HCT116 (cell line): ENCODE data around the gene UBIAD1. TPM values are rescaled to one million over a fixed set of nuclear protein-coding genes. Genes with fewer than 3 reads are reported as not detected.

ENCODE experiments used
- ATAC-seq: fragments of 200-7000 bp; cut with Tn5 transposase; 2 replicates; pipeline ENCODE4 v1.9.1; 2020; ENCODE audit warnings: mild to moderate bottlenecking, moderate library complexity
- BruUV-seq: library from RNA; stranded (reverse); fragments of 400-500 nt; replicated peaks from 2 replicates; lab custom pipeline; 2021; lab: Mats Ljungman, UMichigan
- CTCF ChIA-PET: fragments of 300-600 bp; sonication (Branson Sonifier 250); formaldehyde crosslinking; loops from one replicate; lab custom pipeline; 2021; ENCODE audit warnings: antibody characterized with exemption; lab: Charles Lee
- POLR2A ChIA-PET: fragments of 300-600, 350-600 bp; sonication (Branson Sonifier 250); formaldehyde crosslinking; loops from one replicate; lab custom pipeline; 2021; ENCODE audit warnings: antibody characterized with exemption; lab: Charles Lee
- RAD21 ChIA-PET, 2 experiments: fragments of 300-600 bp; sonication (Branson Sonifier 250); formaldehyde crosslinking; loops; one replicate each; lab custom pipeline; 2023; ENCODE audit warnings: low total read pairs in 2 of 2; ENCODE audit not compliant: uncharacterized antibody in 2 of 2, unreplicated experiment in 2 of 2, low non-redundant PET in 1 of 2; lab: Charles Lee
- DNase-seq: peaks from one replicate; pipeline ENCODE4 v3.0.0-alpha.2; 2010; ENCODE audit warnings: low read depth, low spot score
- H2AFZ ChIP-seq: fragments of 200-600 bp; shearing (Covaris generic), sonication (generic); 2 replicates; pipeline ENCODE4 v1.6.1; 2017; ENCODE audit warnings: low read depth, mixed run types, mixed read lengths, antibody characterized with exemption, low read length; ENCODE audit not compliant: poor library complexity, severe bottlenecking
- H3K27ac ChIP-seq: 2 replicates; pipeline ENCODE4 v1.5.1; 2012; ENCODE audit warnings: low read depth, low read length
- H3K27me3 ChIP-seq: fragments of 200-600 bp; sonication (generic); 2 replicates; pipeline ENCODE4 v1.6.1; 2016; ENCODE audit warnings: mixed run types, low read length, mixed read lengths; ENCODE audit not compliant: insufficient read depth
- H3K36me3 ChIP-seq, 2 experiments: fragments of 200-500 bp in 1 of 2; fragments of 200-600 bp in 1 of 2; sonication (Bioruptor generic) in 1 of 2; sonication (generic) in 1 of 2; 2 replicates each; pipeline versions ENCODE4 v1.5.1 to v1.6.1; 2014 to 2016; ENCODE audit warnings: low read length in 2 of 2, inconsistent platforms in 1 of 2, mixed read lengths in 1 of 2, mixed run types in 1 of 2; ENCODE audit not compliant: insufficient read depth in 2 of 2, control insufficient read depth in 1 of 2
- H3K4me1 ChIP-seq, 2 experiments: fragments of 200-600 bp in 1 of 2; sonication (generic) in 1 of 2; 2 replicates each; pipeline versions ENCODE4 v1.5.1 to v1.6.1; 2012 to 2017; ENCODE audit warnings: low read length in 2 of 2, inconsistent platforms in 1 of 2, mild to moderate bottlenecking in 1 of 2, mixed read lengths in 1 of 2, mixed run types in 1 of 2, moderate library complexity in 1 of 2; ENCODE audit not compliant: insufficient read depth in 2 of 2, control insufficient read depth in 1 of 2
- H3K4me2 ChIP-seq: fragments of 200-600 bp; sonication (generic); 2 replicates; pipeline ENCODE4 v1.6.1; 2017; ENCODE audit warnings: mixed run types, low read length, mixed read lengths
- H3K4me3 ChIP-seq, 2 experiments: fragments of 200-600 bp in 1 of 2; sonication (generic) in 1 of 2; replicated peaks in 1 of 2; 2 replicates each; pipeline ENCODE4 v1.5.1; 2011 to 2016; ENCODE audit warnings: low read length in 2 of 2, control low read depth in 1 of 2, low read depth in 1 of 2, mild to moderate bottlenecking in 1 of 2, mixed read lengths in 1 of 2, mixed run types in 1 of 2
- H3K79me2 ChIP-seq: fragments of 200-600 bp; sonication (generic); 2 replicates; pipeline ENCODE4 v1.6.1; 2017; ENCODE audit warnings: mild to moderate bottlenecking, mixed run types, low read length, moderate library complexity, mixed read lengths; ENCODE audit not compliant: insufficient read depth
- H3K9ac ChIP-seq: fragments of 200-600 bp; sonication (generic); 2 replicates; pipeline ENCODE4 v1.6.1; 2016; ENCODE audit warnings: low read length, mixed read lengths
- H3K9me2 ChIP-seq: fragments of 200-600 bp; sonication (generic), shearing (Covaris generic); 2 replicates; pipeline ENCODE4 v1.6.1; 2017; ENCODE audit warnings: mixed run types, mild to moderate bottlenecking, moderate library complexity; ENCODE audit not compliant: insufficient read depth
- H3K9me3 ChIP-seq, 2 experiments: fragments of 200-500 bp in 1 of 2; fragments of 200-600 bp in 1 of 2; sonication (Bioruptor generic) in 1 of 2; sonication (generic) in 1 of 2; 2 replicates each; pipeline ENCODE4 v1.6.1; 2014 to 2017; ENCODE audit warnings: low read length in 2 of 2, mixed read lengths in 2 of 2, inconsistent platforms in 1 of 2, low read depth in 1 of 2, mild to moderate bottlenecking in 1 of 2, mixed run types in 1 of 2, moderate library complexity in 1 of 2; ENCODE audit not compliant: control insufficient read depth in 1 of 2, insufficient read depth in 1 of 2
- H4K20me1 ChIP-seq: fragments of 200-600 bp; sonication (generic), shearing (Covaris generic); 2 replicates; pipeline ENCODE4 v1.6.1; 2017; ENCODE audit warnings: mixed run types, mild to moderate bottlenecking, moderate library complexity; ENCODE audit not compliant: insufficient read depth
- CBX3 ChIP-seq: IDR thresholded peaks from 2 replicates; pipeline ENCODE4 v1.6.1; 2012; ENCODE audit warnings: low read depth
- CEBPB ChIP-seq: IDR thresholded peaks from 2 replicates; pipeline ENCODE4 v1.6.1; 2012; ENCODE audit warnings: low read depth
- ELF1 ChIP-seq: IDR thresholded peaks from 2 replicates; pipeline ENCODE4 v1.6.1; 2012; ENCODE audit warnings: low read depth, borderline replicate concordance
- EZH2phosphoT487 ChIP-seq: fragments of 200-600 bp; IDR thresholded peaks from 2 replicates; pipeline ENCODE4 v1.6.1; 2018; ENCODE audit warnings: antibody characterized with exemption, borderline replicate concordance
- POLR2AphosphoS5 ChIP-seq: IDR thresholded peaks from 2 replicates; pipeline ENCODE4 v1.6.1; 2011; ENCODE audit warnings: mild to moderate bottlenecking, low read depth, low read length, moderate library complexity
- RAD21 ChIP-seq: IDR thresholded peaks from 2 replicates; pipeline ENCODE4 v1.6.1; 2012; ENCODE audit warnings: low read depth, mild to moderate bottlenecking
- SRF ChIP-seq: IDR thresholded peaks from 2 replicates; pipeline ENCODE4 v1.6.1; 2012; ENCODE audit warnings: low read depth
- TCF7L2 ChIP-seq: IDR thresholded peaks from 2 replicates; pipeline ENCODE4 v1.7.0; 2011; ENCODE audit warnings: borderline replicate concordance, inconsistent platforms; ENCODE audit not compliant: insufficient read depth, insufficient read length; ENCODE audit errors: extremely low read depth
- YY1 ChIP-seq: IDR thresholded peaks from 2 replicates; pipeline ENCODE4 v1.6.1; 2011; ENCODE audit warnings: low read length, low read depth, moderate library complexity, mild to moderate bottlenecking; ENCODE audit not compliant: insufficient replicate concordance; ENCODE audit errors: extremely low read depth
- ZFX ChIP-seq: fragments of 450-650 bp; IDR thresholded peaks from 2 replicates; pipeline ENCODE4 v1.6.1; 2017
- intact Hi-C: fragments of 100-400 bp; cut with micrococcal nuclease; formaldehyde crosslinking; loops from 2 replicates; pipeline ENCODE4 v1.10.0; 2022
- total RNA-seq: library from RNA; stranded (reverse); gene quantifications from one replicate; pipeline ENCODE4 v1.2.1, GENCODE V29; 2021; ENCODE audit not compliant: unreplicated experiment
- TF ChIP-seq, protein P1 (sequence below): IDR thresholded peaks from 2 replicates; pipeline ENCODE4 v1.6.1; 2012
- TF ChIP-seq, protein P2 (sequence below): IDR thresholded peaks from 2 replicates; pipeline ENCODE4 v1.6.1; 2011; ENCODE audit warnings: mild to moderate bottlenecking, low read length, moderate library complexity; ENCODE audit not compliant: insufficient replicate concordance; ENCODE audit errors: extremely low read depth
- TF ChIP-seq, protein P3 (sequence below), 3 experiments: fragments of 200-600 bp in 1 of 3; sonication (generic) in 1 of 3; IDR thresholded peaks in 2 of 3; conservative IDR thresholded peaks in 1 of 3; 2 replicates each; pipeline ENCODE4 v1.5.1; 2012 to 2017; ENCODE audit warnings: low read depth in 2 of 3, low read length in 2 of 3, antibody characterized with exemption in 1 of 3, borderline replicate concordance in 1 of 3, control low read depth in 1 of 3, mild to moderate bottlenecking in 1 of 3, mixed read lengths in 1 of 3, mixed run types in 1 of 3, moderate library complexity in 1 of 3; ENCODE audit not compliant: insufficient read depth in 1 of 3
- TF ChIP-seq, protein P4 (sequence below): IDR thresholded peaks from 2 replicates; pipeline ENCODE4 v1.6.1; 2012

The UBIAD1 gene
- total RNA-seq, 1 experiment from 2014 or later = 17.2 TPM

DNA sequence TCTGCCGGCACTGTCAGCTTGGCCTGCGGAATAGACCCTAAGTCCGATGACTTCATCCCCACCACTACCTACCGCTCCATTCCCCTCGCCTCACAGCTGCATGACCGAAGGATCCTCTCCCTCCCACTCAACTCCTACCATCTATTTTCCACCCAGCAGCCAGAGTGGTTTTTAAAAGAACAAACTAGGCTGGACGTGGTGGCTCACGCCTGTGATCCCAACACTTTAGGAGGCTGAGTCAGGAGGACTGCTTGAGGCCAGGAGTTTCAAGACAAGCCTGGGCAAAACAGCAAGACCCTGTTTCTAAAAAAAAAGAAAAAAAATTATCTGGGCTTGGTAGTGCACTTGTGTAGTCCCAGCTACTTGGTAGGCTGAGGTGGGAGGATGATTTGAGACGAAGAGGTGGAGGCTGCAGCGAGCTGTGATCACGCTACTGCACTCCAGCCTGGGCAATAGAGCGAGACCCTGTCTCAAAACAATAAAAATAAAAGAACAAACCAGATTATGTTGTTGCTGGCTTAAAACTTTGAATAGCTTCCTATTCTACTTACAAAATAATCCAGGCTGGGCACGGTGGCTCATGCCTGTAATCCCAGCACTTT lies 59.0 kb downstream of the UBIAD1 start:
- Histone ChIP-seq H3K4me1 (no peaks in the 10 kb centered on the region), H3K4me2 (no peak overlapping the region), H3K9ac (no peak overlapping the region), H3K9me2 (no peaks in the 10 kb centered on the region), H3K4me3 (no peak overlapping the region), H2AFZ (no peak overlapping the region), H3K36me3 (no peaks in the 10 kb centered on the region), H3K9me3 (no peaks in the 10 kb centered on the region), H3K27me3 (no peaks in the 10 kb centered on the region), H4K20me1 (no peaks in the 10 kb centered on the region), H3K79me2 (no peaks in the 10 kb centered on the region), H3K27ac (no peak overlapping the region)
- CTCF ChIA-PET = interaction anchor here (1.1 kb wide), 1 partner anchor 25 kb away, joined by 3 read pairs; no protein-coding TSS in a partner anchor
- RAD21 ChIA-PET = no interaction called here
- ATAC-seq = no peak
- intact Hi-C loops = no loop called here
- POLR2A ChIA-PET = no interaction called here
- DNase-seq = no peak
- TF ChIP-seq, protein P1, sequence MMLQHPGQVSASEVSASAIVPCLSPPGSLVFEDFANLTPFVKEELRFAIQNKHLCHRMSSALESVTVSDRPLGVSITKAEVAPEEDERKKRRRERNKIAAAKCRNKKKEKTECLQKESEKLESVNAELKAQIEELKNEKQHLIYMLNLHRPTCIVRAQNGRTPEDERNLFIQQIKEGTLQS = no peak
- no peak for TF ChIP-seq CEBPB
- TF ChIP-seq RAD21 = no peak
- no peak for TF ChIP-seq SRF
- no peak for TF ChIP-seq EZH2phosphoT487
- no peak for TF ChIP-seq ZFX
- BruUV-seq = no TSS peak

DNA sequence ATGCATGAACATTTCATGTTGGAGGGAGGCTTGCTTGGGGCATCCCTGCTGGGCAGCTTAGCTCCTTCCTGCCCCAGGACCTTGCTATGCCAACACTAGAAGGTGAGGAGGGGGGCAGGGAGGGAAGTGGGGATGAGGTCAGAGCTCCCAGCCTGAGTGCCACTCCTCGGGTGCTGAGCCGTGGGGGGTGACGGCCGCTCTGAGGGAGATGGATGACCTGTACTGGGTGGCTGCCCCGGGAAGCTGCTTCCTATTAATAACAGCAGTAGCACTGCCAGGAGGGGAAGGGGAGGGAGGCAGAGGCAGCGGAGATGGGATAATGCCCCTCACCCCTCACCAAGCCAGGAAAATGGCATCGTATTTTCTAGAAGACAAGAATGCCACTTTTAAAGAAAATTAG lies 60.6 kb downstream of the UBIAD1 start:
- CTCF ChIA-PET = no interaction called here
- no peaks in the 10 kb centered on the region for H3K9me2 ChIP-seq
- RAD21 ChIA-PET = no interaction called here
- H3K9ac ChIP-seq = no peak overlapping the region
- BruUV-seq = no TSS peak
- ATAC-seq (no peak), DNase-seq (no peak)
- no peak overlapping the region for H3K4me2 ChIP-seq
- H3K36me3 ChIP-seq = no peaks in the 10 kb centered on the region
- no peaks in the 10 kb centered on the region for H3K9me3 ChIP-seq
- no peaks in the 10 kb centered on the region for H4K20me1 ChIP-seq
- no peaks in the 10 kb centered on the region for H3K79me2 ChIP-seq
- H2AFZ ChIP-seq = no peak overlapping the region
- POLR2A ChIA-PET = no interaction called here
- TF ChIP-seq, protein P1 = no peak
- TF ChIP-seq YY1 = no peak
- TF ChIP-seq ELF1 = no peak
- no peak for TF ChIP-seq TCF7L2
- TF ChIP-seq CBX3 = no peak
- TF ChIP-seq, protein P2, sequence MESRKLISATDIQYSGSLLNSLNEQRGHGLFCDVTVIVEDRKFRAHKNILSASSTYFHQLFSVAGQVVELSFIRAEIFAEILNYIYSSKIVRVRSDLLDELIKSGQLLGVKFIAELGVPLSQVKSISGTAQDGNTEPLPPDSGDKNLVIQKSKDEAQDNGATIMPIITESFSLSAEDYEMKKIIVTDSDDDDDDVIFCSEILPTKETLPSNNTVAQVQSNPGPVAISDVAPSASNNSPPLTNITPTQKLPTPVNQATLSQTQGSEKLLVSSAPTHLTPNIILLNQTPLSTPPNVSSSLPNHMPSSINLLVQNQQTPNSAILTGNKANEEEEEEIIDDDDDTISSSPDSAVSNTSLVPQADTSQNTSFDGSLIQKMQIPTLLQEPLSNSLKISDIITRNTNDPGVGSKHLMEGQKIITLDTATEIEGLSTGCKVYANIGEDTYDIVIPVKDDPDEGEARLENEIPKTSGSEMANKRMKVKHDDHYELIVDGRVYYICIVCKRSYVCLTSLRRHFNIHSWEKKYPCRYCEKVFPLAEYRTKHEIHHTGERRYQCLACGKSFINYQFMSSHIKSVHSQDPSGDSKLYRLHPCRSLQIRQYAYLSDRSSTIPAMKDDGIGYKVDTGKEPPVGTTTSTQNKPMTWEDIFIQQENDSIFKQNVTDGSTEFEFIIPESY = no peak
- no peak for TF ChIP-seq POLR2AphosphoS5
- TF ChIP-seq, protein P3, sequence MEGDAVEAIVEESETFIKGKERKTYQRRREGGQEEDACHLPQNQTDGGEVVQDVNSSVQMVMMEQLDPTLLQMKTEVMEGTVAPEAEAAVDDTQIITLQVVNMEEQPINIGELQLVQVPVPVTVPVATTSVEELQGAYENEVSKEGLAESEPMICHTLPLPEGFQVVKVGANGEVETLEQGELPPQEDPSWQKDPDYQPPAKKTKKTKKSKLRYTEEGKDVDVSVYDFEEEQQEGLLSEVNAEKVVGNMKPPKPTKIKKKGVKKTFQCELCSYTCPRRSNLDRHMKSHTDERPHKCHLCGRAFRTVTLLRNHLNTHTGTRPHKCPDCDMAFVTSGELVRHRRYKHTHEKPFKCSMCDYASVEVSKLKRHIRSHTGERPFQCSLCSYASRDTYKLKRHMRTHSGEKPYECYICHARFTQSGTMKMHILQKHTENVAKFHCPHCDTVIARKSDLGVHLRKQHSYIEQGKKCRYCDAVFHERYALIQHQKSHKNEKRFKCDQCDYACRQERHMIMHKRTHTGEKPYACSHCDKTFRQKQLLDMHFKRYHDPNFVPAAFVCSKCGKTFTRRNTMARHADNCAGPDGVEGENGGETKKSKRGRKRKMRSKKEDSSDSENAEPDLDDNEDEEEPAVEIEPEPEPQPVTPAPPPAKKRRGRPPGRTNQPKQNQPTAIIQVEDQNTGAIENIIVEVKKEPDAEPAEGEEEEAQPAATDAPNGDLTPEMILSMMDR (IDR thresholded peaks at IDR 0.05 in 2 of 3, conservative IDR thresholded peaks at IDR 0.05 in 1 of 3; ENCODE audit: borderline replicate concordance in 1 of 3, insufficient read depth in 1 of 3, low read depth in 2 of 3, low read length in 2 of 3) = no peak
- no peak for TF ChIP-seq RAD21
- TF ChIP-seq, protein P4, sequence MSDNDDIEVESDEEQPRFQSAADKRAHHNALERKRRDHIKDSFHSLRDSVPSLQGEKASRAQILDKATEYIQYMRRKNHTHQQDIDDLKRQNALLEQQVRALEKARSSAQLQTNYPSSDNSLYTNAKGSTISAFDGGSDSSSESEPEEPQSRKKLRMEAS = no peak
- TF ChIP-seq CEBPB = no peak
- H3K27ac ChIP-seq = no peak overlapping the region
- H3K4me1 ChIP-seq = no peaks in the 10 kb centered on the region
- intact Hi-C loops = no loop called here
- no peaks in the 10 kb centered on the region for H3K27me3 ChIP-seq
- H3K4me3 ChIP-seq = no peak overlapping the region
